ENCODE measurements around the gene ERRFI1.

Gene ERRFI1

GRCh38 chr1:8010080-8010664, 15.9 kb downstream of the ERRFI1 start:
- no peak for DNase-seq (ENCODE audit: low read depth)

GRCh38 chr1:8009043-8010002, 16.8 kb downstream of the ERRFI1 start:
- DNase-seq (ENCODE audit: low read depth), result no peak
- no peak overlapping the region for H3K4me3 ChIP-seq (ENCODE audit: low read depth, low read length)

More at GRCh38 chr1:8010080-8010664, 15.9 kb downstream of the ERRFI1 start:
- no peak overlapping the region for H3K4me3 ChIP-seq (ENCODE audit: low read depth, low read length)

- no peak for DNase-seq (ENCODE audit: low read depth)
Observed at GRCh38 chr1:8006037-8006963, 19.8 kb downstream of the ERRFI1 start.

GRCh38 chr1:8004803-8005573, 21.1 kb downstream of the ERRFI1 start:
- DNase-seq (ENCODE audit: low read depth), result peak; percentile 96
- no peak overlapping the region for H3K4me3 ChIP-seq (ENCODE audit: low read depth, low read length)

More at GRCh38 chr1:8006037-8006963, 19.8 kb downstream of the ERRFI1 start:
- no peak overlapping the region for H3K4me3 ChIP-seq (ENCODE audit: low read depth, low read length)

DNA sequence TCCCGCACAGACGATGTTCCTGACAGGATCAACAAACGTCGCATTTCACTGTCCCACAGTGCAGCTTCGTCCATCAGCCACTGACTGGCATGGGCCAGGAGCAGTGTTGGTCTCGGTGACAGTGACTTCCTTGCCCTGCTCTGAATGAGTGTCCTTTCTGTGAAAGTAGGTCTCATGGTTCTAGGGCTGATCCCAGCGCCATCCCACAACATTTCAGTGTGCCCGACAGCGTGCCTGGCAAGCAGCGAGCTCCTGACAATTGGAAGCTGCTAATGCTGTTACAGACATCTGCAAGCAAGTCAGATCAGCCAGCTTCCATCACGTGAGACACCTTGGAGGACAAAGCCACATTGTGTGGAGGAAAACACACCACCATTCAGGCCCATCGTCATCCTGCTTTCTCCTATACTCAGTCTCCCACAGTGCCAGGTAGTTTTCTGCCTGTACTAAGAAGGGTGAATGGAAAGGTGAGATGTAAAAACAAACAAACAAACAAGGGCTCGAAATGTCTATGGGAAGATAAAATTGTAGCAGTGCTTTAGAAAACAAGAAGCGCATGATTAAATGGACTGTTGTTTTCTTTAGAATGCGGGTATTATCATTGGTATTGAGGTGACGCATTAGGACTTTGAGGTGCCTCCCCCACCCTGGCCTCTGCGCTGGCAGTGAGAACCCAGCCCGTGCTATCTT, 21.9 kb downstream of the ERRFI1 start:
- H3K4me3 ChIP-seq (ENCODE audit: low read depth, low read length), result no peak overlapping the region
- DNase-seq (ENCODE audit: low read depth), result no peak

- H3K4me3 ChIP-seq (ENCODE audit: low read depth, low read length), result no peak overlapping the region
- DNase-seq (ENCODE audit: low read depth), result no peak
Observed at GRCh38 chr1:8003438-8004112, 22.5 kb downstream of the ERRFI1 start.

DNA sequence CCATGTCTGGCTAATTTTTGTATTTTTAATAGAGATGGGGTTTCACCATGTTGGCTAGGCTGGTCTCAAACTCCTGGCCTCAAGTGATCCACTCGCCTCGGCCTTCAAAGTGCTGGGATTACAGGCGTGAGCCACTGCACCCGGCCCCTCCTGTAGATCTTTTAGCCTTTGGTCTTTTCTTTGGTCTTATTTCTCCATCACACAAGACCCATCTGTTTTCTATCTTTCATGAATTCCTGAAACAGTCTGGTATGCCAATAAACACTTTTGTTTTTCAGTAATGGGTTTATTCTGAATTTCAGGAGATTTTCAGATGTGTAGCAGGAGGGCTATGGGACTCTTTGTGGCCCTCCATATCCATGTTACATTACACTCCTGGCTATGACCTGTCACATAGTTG, 23.2 kb downstream of the ERRFI1 start:
- H3K4me3 ChIP-seq (ENCODE audit: low read depth, low read length), result no peak overlapping the region
- DNase-seq (ENCODE audit: low read depth), result no peak

DNA sequence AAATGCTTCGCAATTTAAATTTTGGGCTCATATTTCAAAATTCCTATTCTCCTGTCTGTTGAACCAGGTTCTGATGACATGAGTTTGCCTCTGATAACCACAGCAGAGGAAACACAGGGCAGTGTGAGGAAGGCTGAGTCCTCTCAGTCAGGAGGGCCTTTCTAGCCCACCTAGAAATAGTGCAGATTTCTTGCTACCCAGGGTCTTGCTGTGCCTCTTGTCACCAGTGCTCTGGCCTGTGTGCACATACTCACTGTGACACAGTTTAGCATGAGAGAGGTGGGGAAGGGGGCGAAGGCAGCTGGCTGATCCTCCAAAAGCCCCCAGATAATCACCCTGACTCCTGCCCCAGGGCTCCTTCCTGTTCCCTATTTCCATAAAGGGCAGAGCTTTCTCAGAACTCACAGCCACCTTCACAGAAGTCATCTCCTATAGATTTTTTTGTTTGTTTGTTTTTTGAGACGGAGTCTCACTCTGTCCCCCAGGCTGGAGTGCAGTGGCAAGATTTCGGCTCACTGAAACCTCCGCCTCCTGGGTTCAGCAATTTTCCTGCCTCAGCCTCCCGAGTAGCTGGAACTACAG, 23.7 kb downstream of the ERRFI1 start:
- H3K4me3 ChIP-seq (ENCODE audit: low read depth, low read length), result no peak overlapping the region
- DNase-seq (ENCODE audit: low read depth), result no peak

GRCh38 chr1:7995437-7995836, 30.7 kb downstream of the ERRFI1 start:
- no peak for DNase-seq (ENCODE audit: low read depth)

DNA sequence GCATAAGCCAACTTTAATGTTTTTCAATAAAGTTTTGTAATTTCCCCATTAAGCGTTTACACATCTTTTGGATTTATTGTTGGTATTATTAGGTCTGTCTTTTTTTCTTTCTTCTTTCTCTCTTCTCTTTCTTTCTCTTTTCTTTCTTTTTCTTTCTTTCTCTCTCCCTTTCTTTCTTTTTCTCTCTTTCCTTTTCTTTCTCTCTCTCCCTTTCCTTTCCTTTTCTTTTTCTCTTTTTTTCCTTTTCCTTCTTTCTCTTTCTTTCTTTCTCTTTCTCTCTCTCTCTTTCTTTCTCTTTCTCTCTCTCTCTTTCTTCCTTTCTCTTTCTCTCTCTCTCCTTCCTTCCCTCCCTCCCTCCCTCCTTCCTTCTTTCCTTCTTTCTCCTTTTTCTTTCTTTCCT, 31.3 kb downstream of the ERRFI1 start:
- DNase-seq (ENCODE audit: low read depth), result no peak
- no peak overlapping the region for H3K4me3 ChIP-seq (ENCODE audit: low read depth, low read length)

More at GRCh38 chr1:7995437-7995836, 30.7 kb downstream of the ERRFI1 start:
- no peak overlapping the region for H3K4me3 ChIP-seq (ENCODE audit: low read depth, low read length)

DNA sequence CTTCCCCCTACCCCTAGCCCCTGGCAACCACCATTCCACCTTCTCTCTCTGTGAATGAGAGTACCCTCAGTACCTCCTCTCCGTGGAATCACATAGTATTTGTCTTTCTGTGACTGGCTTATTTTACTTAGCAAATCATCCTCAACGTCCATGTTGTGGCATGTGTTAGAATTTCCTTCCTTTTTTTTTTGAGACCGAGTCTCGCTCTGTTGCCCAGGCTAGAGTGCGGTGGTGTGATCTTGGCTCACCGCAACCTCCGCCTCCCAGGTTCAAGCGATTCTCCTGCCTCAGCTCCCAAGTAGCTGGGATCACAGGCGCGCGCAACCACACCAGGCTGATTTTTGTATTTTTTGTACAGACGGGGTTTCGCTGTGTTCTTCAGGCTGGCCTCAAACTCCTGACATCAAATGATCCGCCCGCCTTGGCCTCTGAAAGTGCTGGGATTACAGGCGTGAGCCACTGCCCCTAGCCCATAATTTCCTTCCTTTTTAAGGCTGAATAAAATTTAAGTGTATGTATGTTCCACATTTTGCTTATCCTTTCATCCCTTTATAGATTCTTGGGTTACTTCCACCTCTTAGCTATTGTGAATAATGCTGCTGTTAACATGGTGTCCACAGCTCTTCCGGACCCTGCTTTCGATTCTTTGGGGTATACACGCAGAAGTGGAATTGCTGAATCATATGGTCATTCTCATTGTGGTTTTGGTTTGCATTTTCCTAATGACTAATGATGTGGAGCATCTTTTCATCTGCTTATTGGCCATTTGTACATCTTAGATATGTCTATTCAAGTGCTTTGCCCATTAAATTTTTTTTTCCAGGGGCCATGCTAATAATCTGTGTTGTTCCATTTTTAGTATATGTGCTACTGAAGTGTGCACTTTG, 32.3 kb downstream of the ERRFI1 start:
- peak; percentile 72 for DNase-seq (ENCODE audit: low read depth)
- no peak overlapping the region for H3K4me3 ChIP-seq (ENCODE audit: low read depth, low read length)

DNA sequence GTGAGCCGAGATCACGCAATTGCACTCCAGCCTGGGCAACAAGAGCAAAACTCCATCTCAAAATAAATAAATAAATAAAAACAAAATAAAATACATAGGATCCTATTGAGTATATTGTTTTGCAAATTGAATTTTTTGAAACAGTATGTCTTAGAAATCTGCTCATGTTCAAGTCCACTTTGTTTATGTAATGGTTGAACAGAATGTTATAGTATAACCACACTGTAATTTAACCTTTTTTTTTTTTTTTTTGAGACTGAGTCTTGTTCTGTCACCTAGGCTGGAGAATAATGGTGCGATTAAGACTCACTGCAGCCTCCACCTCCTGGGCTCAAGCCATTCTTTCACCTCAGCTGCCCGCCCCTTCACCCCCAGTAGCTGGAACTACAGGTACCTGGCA, 33.2 kb downstream of the ERRFI1 start:
- DNase-seq (ENCODE audit: low read depth), result no peak
- H3K4me3 ChIP-seq (ENCODE audit: low read depth, low read length), result no peak overlapping the region

DNA sequence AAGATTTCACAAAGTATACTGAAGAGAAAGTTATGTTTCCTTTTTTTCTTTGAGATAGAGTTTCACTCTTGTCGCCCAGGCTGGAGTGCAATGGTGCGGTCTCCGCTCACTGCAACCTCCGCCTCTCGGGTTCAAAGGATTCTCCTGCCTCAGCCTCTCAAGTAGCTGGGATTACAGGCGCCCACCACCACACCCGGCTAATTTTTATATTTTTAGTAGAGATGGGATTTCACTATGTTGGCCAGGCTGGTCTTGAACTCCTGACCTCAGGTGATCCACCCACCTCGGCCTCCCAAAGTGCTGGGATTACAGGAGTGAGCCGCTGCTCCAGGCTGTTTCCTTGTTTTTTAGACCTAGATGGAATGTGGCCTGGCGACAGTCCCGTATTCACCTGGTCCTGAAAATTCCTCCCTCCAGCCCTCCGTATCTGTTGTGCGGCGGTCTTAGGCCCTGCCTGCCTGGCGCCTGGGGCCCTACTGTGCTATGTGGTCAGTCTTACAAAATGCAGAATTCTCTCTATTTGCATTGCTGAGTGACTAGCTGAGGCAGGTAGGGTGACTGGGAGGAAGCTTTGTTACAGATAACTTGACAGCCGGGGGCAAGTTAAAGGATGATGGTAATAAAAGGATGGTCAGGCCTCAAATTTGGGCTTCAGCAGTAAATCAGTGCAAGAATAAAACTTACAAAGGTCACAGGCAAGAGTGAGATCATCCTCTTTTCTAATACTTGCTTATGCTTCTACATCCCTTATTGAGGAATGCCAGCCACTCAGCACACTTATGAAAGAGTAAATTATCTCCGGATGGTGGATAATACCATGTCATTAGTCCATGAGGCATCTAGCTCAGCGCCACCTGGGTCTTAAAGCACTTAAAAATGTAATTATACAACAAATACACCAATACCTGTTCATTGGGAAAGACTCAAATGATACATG, 34.3 kb downstream of the ERRFI1 start:
- H3K4me3 ChIP-seq (ENCODE audit: low read depth, low read length), result no peak overlapping the region
- no peak for DNase-seq (ENCODE audit: low read depth)

GRCh38 chr1:7989762-7990428, 36.2 kb downstream of the ERRFI1 start:
- no peak overlapping the region for H3K4me3 ChIP-seq (ENCODE audit: low read depth, low read length)
- no peak for DNase-seq (ENCODE audit: low read depth)

GRCh38 chr1:7988576-7988975, 37.5 kb downstream of the ERRFI1 start:
- H3K4me3 ChIP-seq (ENCODE audit: low read depth, low read length), result no peak overlapping the region
- no peak for DNase-seq (ENCODE audit: low read depth)
